AG04450 (cell line): ENCODE results near the gene ZBTB22. TPM values are rescaled to one million over a fixed set of nuclear protein-coding genes. Genes with fewer than 3 reads are reported as not detected.
"Not testable (repeated sequence)": the region's sequence is repeated elsewhere in the genome, so short reads cannot be mapped to it uniquely, and the experiment has no call there.

Experiments
- CTCF ChIA-PET: fragments of 300-600, 350-600 bp; formaldehyde crosslinking; extraction: SDS; loops from one replicate; lab custom pipeline; 2022; ENCODE audit warnings: antibody characterized with exemption, inconsistent platforms; lab: Charles Lee
- POLR2A ChIA-PET: fragments of 350-600 bp; formaldehyde crosslinking; extraction: SDS; loops from one replicate; lab custom pipeline; 2021; ENCODE audit warnings: antibody characterized with exemption, inconsistent platforms; lab: Yijun Ruan, JAX
- DNase-seq: peaks from one replicate; pipeline ENCODE4 v3.0.0-alpha.2; 2011; ENCODE audit warnings: low read depth, low spot score
- H3K27ac ChIP-seq: one replicate; pipeline ENCODE4 v1.5.1; 2012; ENCODE audit warnings: low read depth, low read length, control low read depth
- H3K27me3 ChIP-seq: one replicate; pipeline ENCODE4 v1.6.0; 2012; ENCODE audit warnings: low read length; ENCODE audit not compliant: control insufficient read depth, insufficient read depth
- H3K4me3 ChIP-seq: 2 replicates; pipeline ENCODE4 v1.5.1; 2011; ENCODE audit warnings: mild to moderate bottlenecking, low read depth, low read length, control low read depth
- H3K9me3 ChIP-seq: 2 replicates; pipeline ENCODE4 v1.5.1; 2012; ENCODE audit warnings: low read length; ENCODE audit not compliant: control insufficient read depth, insufficient read depth
- polyA plus RNA-seq: library from polyadenylated mRNA; depleted of rRNA; stranded (reverse); fragments of >200 nt; gene quantifications from 2 replicates; pipeline ENCODE4 v1.2.3, GENCODE V29; 2011
- TF ChIP-seq, protein P1 (sequence below): IDR thresholded peaks from 2 replicates; pipeline ENCODE4 v1.5.1; 2011; ENCODE audit warnings: low read depth, low read length, control low read depth, inconsistent platforms

The ZBTB22 gene
- polyA plus RNA-seq, 1 experiment = 8.4 TPM

DNA sequence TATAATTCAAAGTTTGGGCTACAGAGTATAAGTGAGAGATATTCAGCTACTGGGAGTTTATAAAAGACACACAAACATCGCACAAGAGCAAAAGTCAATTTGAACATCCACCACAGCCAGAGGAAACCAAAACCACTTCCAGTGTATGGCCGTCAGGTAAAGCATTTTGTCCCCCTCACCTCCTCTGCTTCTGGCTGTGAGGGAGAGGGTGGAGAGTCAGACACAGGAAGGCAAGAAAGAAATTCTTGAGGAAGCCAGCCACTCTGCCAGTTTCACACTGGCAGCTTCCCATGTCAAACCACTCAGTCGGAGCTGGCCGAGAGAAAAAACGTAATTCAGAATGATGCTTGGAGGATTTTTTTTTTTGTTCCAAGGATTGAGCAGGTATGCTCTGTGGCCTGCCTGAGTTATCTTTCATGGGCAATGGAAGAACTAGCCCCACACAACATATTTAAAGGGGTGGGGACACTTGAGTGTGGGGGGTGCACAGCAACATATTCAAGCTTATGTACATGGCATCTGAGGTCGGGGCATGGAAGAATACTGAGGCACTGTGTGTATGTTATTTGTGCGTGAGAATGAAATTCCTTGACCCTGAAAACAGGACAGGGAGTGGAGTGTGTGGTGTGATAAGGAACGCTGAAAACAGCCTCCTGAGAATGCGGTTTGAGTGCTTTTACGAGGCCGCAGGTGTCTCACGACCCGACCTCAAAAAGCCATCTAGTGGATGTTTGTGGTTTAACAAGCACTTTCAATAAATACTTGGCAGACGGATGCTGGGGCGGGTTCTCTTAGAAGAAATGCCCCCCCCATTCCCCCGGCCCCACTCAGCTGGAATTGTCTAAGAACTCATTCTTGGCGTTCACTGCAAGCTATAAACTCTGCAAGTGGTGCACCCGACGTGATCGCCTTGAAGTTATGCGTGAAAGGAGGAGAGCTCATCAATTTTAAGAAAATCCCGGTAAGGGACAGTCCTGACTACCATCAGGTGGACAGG, 27.5 kb upstream of the ZBTB22 start:
- CTCF ChIA-PET = interaction anchor here (0.6 to 2.4 kb wide), 13 partner anchors 10 to 348 kb away, joined by 3 to 17 read pairs (median 5); partner anchors contain the start of gene B3GALT4
- Histone ChIP-seq H3K9me3 (no peaks in the 10 kb centered on the region), H3K27ac (no peak overlapping the region), H3K4me3 (no peak overlapping the region), H3K27me3 (peaks cover 3% of the 10 kb centered on the region)
- TF ChIP-seq, protein P1, sequence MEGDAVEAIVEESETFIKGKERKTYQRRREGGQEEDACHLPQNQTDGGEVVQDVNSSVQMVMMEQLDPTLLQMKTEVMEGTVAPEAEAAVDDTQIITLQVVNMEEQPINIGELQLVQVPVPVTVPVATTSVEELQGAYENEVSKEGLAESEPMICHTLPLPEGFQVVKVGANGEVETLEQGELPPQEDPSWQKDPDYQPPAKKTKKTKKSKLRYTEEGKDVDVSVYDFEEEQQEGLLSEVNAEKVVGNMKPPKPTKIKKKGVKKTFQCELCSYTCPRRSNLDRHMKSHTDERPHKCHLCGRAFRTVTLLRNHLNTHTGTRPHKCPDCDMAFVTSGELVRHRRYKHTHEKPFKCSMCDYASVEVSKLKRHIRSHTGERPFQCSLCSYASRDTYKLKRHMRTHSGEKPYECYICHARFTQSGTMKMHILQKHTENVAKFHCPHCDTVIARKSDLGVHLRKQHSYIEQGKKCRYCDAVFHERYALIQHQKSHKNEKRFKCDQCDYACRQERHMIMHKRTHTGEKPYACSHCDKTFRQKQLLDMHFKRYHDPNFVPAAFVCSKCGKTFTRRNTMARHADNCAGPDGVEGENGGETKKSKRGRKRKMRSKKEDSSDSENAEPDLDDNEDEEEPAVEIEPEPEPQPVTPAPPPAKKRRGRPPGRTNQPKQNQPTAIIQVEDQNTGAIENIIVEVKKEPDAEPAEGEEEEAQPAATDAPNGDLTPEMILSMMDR = peak; percentile 57
- DNase-seq = peak; percentile 39
- POLR2A ChIA-PET = no interaction called here

DNA sequence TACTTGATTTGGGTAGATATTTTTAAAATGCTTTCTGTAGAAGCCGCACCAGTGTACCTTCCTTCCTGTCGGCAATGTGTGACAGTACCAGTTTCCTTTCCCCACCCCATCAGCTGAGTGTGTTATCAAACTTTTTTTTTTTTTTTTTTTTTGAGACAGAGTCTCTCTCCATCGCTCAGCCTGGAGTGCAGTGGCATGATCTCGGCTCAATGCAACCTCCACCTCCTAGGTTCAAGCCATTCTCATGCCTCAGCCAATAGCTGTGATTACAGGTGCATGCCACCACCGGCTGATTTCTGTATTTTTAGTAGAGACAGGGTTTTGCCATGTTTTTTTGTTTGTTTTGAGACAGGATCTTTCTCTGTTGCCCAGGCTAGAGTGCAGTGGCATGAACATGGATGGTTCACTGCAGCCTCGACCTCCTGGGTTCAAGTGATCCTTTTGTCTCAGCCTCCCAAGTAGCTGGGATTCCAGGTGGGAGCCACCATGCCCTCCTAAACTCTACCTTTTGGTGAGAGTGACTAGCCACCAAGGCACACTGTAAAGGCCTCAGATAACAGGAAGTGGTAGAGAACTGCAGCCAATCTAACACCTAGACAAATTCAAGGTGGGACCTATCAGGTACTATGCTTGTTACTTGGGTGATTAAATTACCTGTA, 26.5 kb upstream of the ZBTB22 start:
- H3K27me3 ChIP-seq = peaks cover 1% of the 10 kb centered on the region
- no peak for DNase-seq
- TF ChIP-seq, protein P1 = no peak
- H3K4me3 ChIP-seq = no peak overlapping the region
- ChIA-PET POLR2A (no interaction called here), CTCF (interaction anchor here (1.4 to 2.4 kb wide), 3 partner anchors 9 to 66 kb away, joined by 8 to 17 read pairs (median 9); partner anchors contain the start of gene B3GALT4)
- H3K9me3 ChIP-seq = no peaks in the 10 kb centered on the region
- no peak overlapping the region for H3K27ac ChIP-seq

DNA sequence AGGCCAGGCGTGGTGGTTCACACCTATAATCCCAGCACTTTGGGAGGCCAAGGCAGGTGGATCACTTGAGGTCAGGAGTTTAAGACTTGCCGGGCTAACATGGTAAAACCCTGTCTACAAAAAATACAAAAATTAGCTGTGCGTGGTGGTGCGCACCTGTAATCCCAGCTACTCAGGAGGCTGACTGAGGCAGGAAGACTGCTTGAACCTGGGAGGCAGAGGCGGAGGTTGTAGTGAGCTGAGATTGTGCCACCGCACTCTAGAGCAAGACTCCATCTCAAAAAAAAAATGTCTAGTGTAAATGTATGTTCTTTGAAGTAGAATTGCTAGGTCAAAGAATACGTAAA, 26.0 kb upstream of the ZBTB22 start:
- H3K27ac ChIP-seq, POLR2A ChIA-PET, H3K9me3 ChIP-seq, DNase-seq, H3K4me3 ChIP-seq, H3K27me3 ChIP-seq: not testable (repeated sequence)
- CTCF ChIA-PET = interaction anchor here (1.4 kb wide), 1 partner anchor 11 kb away, joined by 9 read pairs; no protein-coding TSS in a partner anchor

DNA sequence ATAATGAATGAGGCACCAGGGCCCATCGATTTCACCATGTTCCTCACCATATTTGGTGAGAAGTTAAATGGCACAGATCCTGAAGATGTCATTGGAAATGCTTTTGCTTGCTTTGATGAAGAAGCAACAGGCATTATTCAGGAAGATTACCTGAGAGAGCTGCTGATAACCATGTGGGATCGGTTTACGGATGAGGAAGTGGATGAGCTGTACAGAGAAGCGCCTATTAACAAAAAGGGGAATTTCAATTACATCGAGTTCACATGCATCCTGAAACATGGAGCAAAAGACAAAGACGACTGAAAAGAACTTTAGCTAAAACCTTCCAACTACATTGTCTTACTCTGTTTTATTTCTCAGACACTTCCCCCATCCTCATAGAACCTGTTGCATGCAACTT, 21.6 kb upstream of the ZBTB22 start:
- Histone ChIP-seq H3K27me3 (no peaks in the 10 kb centered on the region), H3K9me3 (no peaks in the 10 kb centered on the region), H3K27ac (no peak overlapping the region), H3K4me3 (no peak overlapping the region)
- ChIA-PET CTCF (no interaction called here), POLR2A (no interaction called here)
- DNase-seq = no peak
- TF ChIP-seq, protein P1 = no peak

DNA sequence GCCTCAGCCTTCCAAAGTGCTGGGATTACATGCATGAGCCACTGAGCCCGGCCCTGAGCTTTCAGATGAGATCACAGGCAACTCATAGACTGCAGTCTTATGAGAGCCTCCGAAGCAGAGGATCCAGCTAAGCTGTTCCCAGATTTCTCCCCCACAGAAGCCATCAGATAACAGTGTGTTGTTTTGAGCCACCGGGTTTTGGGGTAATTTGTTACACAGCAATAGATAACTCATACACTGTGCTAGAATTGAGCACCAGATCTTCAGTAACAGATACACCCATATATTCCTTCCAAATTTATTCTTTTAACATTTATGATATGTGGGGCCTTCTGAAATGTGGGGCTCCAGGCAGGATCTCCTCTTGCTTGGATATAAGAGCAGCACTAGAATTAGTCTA, 19.0 kb upstream of the ZBTB22 start:
- TF ChIP-seq, protein P1 = no peak
- Histone ChIP-seq H3K4me3 (no peak overlapping the region), H3K9me3 (no peaks in the 10 kb centered on the region), H3K27ac (no peak overlapping the region), H3K27me3 (no peaks in the 10 kb centered on the region)
- no peak for DNase-seq
- CTCF ChIA-PET = interaction anchor here (2.5 kb wide), 1 partner anchor 9 kb away, joined by 17 read pairs; no protein-coding TSS in a partner anchor
- POLR2A ChIA-PET = no interaction called here
